WTC11 (cell line): ENCODE measurements around the gene LIMS2. TPM values are rescaled to one million over a fixed set of nuclear protein-coding genes. Genes with fewer than 3 reads are reported as not detected.

Experiments used
- ATAC-seq: fragments of 200-7000 bp; cut with Tn5 transposase; 2 replicates; pipeline ENCODE4 v1.10.0; 2021; ENCODE audit warnings: mild to moderate bottlenecking, moderate library complexity
- CTCF ChIA-PET: fragments of 300-600 bp; sonication (Branson Sonifier 250); formaldehyde crosslinking; loops from one replicate; lab custom pipeline; 2021; ENCODE audit warnings: antibody characterized with exemption; lab: Charles Lee
- POLR2A ChIA-PET: fragments of 350-600 bp; sonication (Branson Sonifier 250); formaldehyde crosslinking; loops from one replicate; lab custom pipeline; 2021; ENCODE audit warnings: antibody characterized with exemption; lab: Charles Lee
- DNase-seq: peaks from one replicate; pipeline ENCODE4 v3.0.0; 2021; ENCODE audit warnings: low spot score
- H3K27ac Mint-ChIP-seq: 2 replicates; pipeline ENCODE4 v1.8.0; 2021; ENCODE audit warnings: mixed read lengths
- H3K27me3 Mint-ChIP-seq: 2 replicates; pipeline ENCODE4 v1.8.0; 2021; ENCODE audit warnings: low read depth, mild to moderate bottlenecking, moderate library complexity, mixed read lengths
- H3K36me3 Mint-ChIP-seq: 2 replicates; pipeline ENCODE4 v1.8.0; 2021; ENCODE audit warnings: mixed read lengths
- H3K4me1 Mint-ChIP-seq: 2 replicates; pipeline ENCODE4 v1.8.0; 2022; ENCODE audit warnings: mixed read lengths
- H3K4me3 Mint-ChIP-seq: 2 replicates; pipeline ENCODE4 v1.8.0; 2021; ENCODE audit warnings: mild to moderate bottlenecking, moderate library complexity, mixed read lengths
- H3K9me3 Mint-ChIP-seq: 2 replicates; pipeline ENCODE4 v1.8.0; 2021; ENCODE audit warnings: mixed read lengths
- ATF1 ChIP-seq: sonication (generic); formaldehyde crosslinking; IDR thresholded peaks from 2 replicates; pipeline ENCODE4 v1.8.1; 2023; ENCODE audit warnings: mild to moderate bottlenecking, moderate library complexity, missing genetic modification reagents
- CREM ChIP-seq: sonication (generic); formaldehyde crosslinking; IDR thresholded peaks from 2 replicates; pipeline ENCODE4 v1.8.1; 2022; ENCODE audit warnings: mild to moderate bottlenecking, missing genetic modification reagents, moderate library complexity
- E2F5 ChIP-seq: sonication (generic); formaldehyde crosslinking; IDR thresholded peaks from 2 replicates; pipeline ENCODE4 v1.8.1; 2022; ENCODE audit warnings: mild to moderate bottlenecking, moderate library complexity, missing genetic modification reagents
- EMX1 ChIP-seq: fragments of 250-450 bp; sonication (Bioruptor Pico); IDR thresholded peaks from 2 replicates; pipeline ENCODE4 v1.8.0; 2021; ENCODE audit warnings: mild to moderate bottlenecking
- ESRRA ChIP-seq: sonication (generic); formaldehyde crosslinking; IDR thresholded peaks from 2 replicates; pipeline ENCODE4 v1.8.1; 2022; ENCODE audit warnings: mild to moderate bottlenecking, missing genetic modification reagents, borderline replicate concordance
- ETV6 ChIP-seq: sonication (generic); formaldehyde crosslinking; IDR thresholded peaks from 2 replicates; pipeline ENCODE4 v1.8.1; 2022; ENCODE audit warnings: mild to moderate bottlenecking, missing genetic modification reagents
- FOXK1 ChIP-seq: sonication (generic); formaldehyde crosslinking; IDR thresholded peaks from 2 replicates; pipeline ENCODE4 v1.8.0; 2022; ENCODE audit warnings: mild to moderate bottlenecking, moderate library complexity, missing genetic modification reagents
- FOXP1 ChIP-seq: sonication (generic); formaldehyde crosslinking; IDR thresholded peaks from 2 replicates; pipeline ENCODE4 v1.8.0; 2022; ENCODE audit warnings: missing genetic modification reagents, mild to moderate bottlenecking, moderate library complexity, borderline replicate concordance
- HMGA2 ChIP-seq: fragments of 250-450 bp; sonication (Bioruptor Pico); IDR thresholded peaks from 2 replicates; pipeline ENCODE4 v1.4.0; 2021; ENCODE audit warnings: mild to moderate bottlenecking, moderate library complexity
- IRF2 ChIP-seq: sonication (generic); formaldehyde crosslinking; IDR thresholded peaks from 2 replicates; pipeline ENCODE4 v1.8.0; 2022; ENCODE audit warnings: low read depth, missing genetic modification reagents, borderline replicate concordance
- MYBL2 ChIP-seq: sonication (generic); formaldehyde crosslinking; IDR thresholded peaks from 2 replicates; pipeline ENCODE4 v1.8.1; 2023; ENCODE audit warnings: mild to moderate bottlenecking, moderate library complexity, missing genetic modification reagents
- NR1H2 ChIP-seq: sonication (generic); formaldehyde crosslinking; IDR thresholded peaks from 2 replicates; pipeline ENCODE4 v1.9.0; 2021; ENCODE audit warnings: mild to moderate bottlenecking, moderate library complexity, missing genetic modification reagents
- PRDM15 ChIP-seq: sonication (generic); formaldehyde crosslinking; IDR thresholded peaks from 2 replicates; pipeline ENCODE4 v1.8.0; 2022; ENCODE audit warnings: missing genetic modification reagents
- ZNF121 ChIP-seq: sonication (generic); formaldehyde crosslinking; IDR thresholded peaks from 2 replicates; pipeline ENCODE4 v1.8.0; 2023; ENCODE audit warnings: missing genetic modification reagents
- ZNF396 ChIP-seq: fragments of 250-450 bp; sonication (Bioruptor Pico); IDR thresholded peaks from 2 replicates; pipeline ENCODE4 v1.8.0; 2021; ENCODE audit warnings: mild to moderate bottlenecking, moderate library complexity, borderline replicate concordance
- total RNA-seq: library from RNA; stranded (reverse); gene quantifications from 3 replicates; pipeline ENCODE4 v1.2.3, GENCODE V29; 2021
- TF ChIP-seq, protein P1 (sequence below): sonication (generic); formaldehyde crosslinking; IDR thresholded peaks from 2 replicates; pipeline ENCODE4 v1.8.0; 2022; ENCODE audit warnings: mild to moderate bottlenecking, missing genetic modification reagents
- TF ChIP-seq, protein P2 (sequence below): sonication (generic); formaldehyde crosslinking; IDR thresholded peaks from 2 replicates; pipeline ENCODE4 v1.8.0; 2023; ENCODE audit warnings: missing genetic modification reagents, mild to moderate bottlenecking, borderline replicate concordance
- TF ChIP-seq, protein P3 (sequence below): fragments of 250-450 bp; sonication (Bioruptor Pico); IDR thresholded peaks from 2 replicates; pipeline ENCODE4 v2.1.2; 2022; ENCODE audit warnings: mild to moderate bottlenecking, moderate library complexity
- TF ChIP-seq, protein P4 (sequence below): fragments of 250-450 bp; sonication (Bioruptor Pico); IDR thresholded peaks from 2 replicates; pipeline ENCODE4 v1.8.0; 2021; ENCODE audit warnings: mild to moderate bottlenecking
- TF ChIP-seq, protein P5 (sequence below): sonication (generic); formaldehyde crosslinking; conservative IDR thresholded peaks from 2 replicates; pipeline ENCODE4 v1.8.1; 2022; ENCODE audit warnings: mild to moderate bottlenecking, missing genetic modification reagents

The LIMS2 gene
- total RNA-seq, 1 experiment from 2014 or later, result 2.4 TPM

DNA sequence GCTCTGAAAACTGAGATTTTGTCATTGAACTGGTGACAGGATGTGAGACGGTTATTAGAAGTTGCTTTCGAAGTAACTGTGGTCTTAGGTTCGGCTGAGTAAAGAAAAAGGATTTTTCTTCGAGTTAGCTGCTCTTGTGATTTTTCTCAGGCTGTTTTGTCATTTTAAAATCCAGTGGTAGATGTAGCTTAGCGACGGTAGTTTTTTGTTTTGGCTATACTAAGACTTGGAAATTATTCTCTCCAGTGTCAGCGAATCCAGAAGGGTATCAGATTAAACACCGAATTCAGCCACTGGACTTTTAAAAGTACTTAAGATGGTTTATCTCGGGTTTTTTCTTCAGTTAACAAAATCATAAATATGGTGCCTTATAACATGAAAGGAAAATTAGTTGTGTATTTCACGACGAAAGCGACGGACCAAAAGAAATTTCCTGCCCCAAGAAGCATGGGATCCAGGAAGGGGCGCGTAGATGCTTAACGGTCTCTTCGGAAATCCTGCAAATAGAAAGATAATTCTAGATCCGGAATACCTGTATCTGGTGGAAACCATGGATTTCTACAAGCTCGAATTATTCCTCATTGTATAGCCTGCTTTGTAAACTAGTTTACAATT is 27.2 kb upstream of the LIMS2 start:
- H3K4me3 Mint-ChIP-seq, result peak overlapping the region; percentile 79
- no peaks in the 10 kb centered on the region for H3K9me3 Mint-ChIP-seq
- ChIA-PET CTCF (interaction anchor here (0.9 to 4.7 kb wide), 4 partner anchors 27 to 494 kb away, joined by 3 to 35 read pairs (median 4); partner anchors contain the start of gene LIMS2), POLR2A (interaction anchor here (0.6 to 1.3 kb wide), 2 partner anchors 176 to 481 kb away, joined by 3 to 5 read pairs; partner anchors contain the start of gene IWS1)
- peaks cover 23% of the 10 kb centered on the region for H3K36me3 Mint-ChIP-seq
- no peak for TF ChIP-seq EMX1 (CRISPR knock-in tag)
- TF ChIP-seq HMGA2 (CRISPR knock-in tag), result no peak
- no peak for TF ChIP-seq ATF1 (CRISPR knock-in tag)
- TF ChIP-seq ZNF121, result no peak
- TF ChIP-seq IRF2, result no peak
- TF ChIP-seq CREM (CRISPR knock-in tag), result no peak
- TF ChIP-seq ZNF396 (CRISPR knock-in tag), result no peak
- no peak for TF ChIP-seq PRDM15 (CRISPR knock-in tag)
- TF ChIP-seq E2F5 (CRISPR knock-in tag), result no peak
- TF ChIP-seq, protein P1, sequence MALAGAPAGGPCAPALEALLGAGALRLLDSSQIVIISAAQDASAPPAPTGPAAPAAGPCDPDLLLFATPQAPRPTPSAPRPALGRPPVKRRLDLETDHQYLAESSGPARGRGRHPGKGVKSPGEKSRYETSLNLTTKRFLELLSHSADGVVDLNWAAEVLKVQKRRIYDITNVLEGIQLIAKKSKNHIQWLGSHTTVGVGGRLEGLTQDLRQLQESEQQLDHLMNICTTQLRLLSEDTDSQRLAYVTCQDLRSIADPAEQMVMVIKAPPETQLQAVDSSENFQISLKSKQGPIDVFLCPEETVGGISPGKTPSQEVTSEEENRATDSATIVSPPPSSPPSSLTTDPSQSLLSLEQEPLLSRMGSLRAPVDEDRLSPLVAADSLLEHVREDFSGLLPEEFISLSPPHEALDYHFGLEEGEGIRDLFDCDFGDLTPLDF (CRISPR knock-in tag), result no peak
- TF ChIP-seq FOXK1 (CRISPR knock-in tag), result no peak
- no peak for TF ChIP-seq NR1H2 (CRISPR knock-in tag)
- TF ChIP-seq, protein P2, sequence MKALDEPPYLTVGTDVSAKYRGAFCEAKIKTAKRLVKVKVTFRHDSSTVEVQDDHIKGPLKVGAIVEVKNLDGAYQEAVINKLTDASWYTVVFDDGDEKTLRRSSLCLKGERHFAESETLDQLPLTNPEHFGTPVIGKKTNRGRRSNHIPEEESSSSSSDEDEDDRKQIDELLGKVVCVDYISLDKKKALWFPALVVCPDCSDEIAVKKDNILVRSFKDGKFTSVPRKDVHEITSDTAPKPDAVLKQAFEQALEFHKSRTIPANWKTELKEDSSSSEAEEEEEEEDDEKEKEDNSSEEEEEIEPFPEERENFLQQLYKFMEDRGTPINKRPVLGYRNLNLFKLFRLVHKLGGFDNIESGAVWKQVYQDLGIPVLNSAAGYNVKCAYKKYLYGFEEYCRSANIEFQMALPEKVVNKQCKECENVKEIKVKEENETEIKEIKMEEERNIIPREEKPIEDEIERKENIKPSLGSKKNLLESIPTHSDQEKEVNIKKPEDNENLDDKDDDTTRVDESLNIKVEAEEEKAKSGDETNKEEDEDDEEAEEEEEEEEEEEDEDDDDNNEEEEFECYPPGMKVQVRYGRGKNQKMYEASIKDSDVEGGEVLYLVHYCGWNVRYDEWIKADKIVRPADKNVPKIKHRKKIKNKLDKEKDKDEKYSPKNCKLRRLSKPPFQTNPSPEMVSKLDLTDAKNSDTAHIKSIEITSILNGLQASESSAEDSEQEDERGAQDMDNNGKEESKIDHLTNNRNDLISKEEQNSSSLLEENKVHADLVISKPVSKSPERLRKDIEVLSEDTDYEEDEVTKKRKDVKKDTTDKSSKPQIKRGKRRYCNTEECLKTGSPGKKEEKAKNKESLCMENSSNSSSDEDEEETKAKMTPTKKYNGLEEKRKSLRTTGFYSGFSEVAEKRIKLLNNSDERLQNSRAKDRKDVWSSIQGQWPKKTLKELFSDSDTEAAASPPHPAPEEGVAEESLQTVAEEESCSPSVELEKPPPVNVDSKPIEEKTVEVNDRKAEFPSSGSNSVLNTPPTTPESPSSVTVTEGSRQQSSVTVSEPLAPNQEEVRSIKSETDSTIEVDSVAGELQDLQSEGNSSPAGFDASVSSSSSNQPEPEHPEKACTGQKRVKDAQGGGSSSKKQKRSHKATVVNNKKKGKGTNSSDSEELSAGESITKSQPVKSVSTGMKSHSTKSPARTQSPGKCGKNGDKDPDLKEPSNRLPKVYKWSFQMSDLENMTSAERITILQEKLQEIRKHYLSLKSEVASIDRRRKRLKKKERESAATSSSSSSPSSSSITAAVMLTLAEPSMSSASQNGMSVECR, result no peak
- peaks cover 24% of the 10 kb centered on the region for H3K27me3 Mint-ChIP-seq
- ATAC-seq (no peak), DNase-seq (no peak)
- peak overlapping the region; percentile 79 for H3K27ac Mint-ChIP-seq
- H3K4me1 Mint-ChIP-seq, result peaks cover 28% of the 10 kb centered on the region

DNA sequence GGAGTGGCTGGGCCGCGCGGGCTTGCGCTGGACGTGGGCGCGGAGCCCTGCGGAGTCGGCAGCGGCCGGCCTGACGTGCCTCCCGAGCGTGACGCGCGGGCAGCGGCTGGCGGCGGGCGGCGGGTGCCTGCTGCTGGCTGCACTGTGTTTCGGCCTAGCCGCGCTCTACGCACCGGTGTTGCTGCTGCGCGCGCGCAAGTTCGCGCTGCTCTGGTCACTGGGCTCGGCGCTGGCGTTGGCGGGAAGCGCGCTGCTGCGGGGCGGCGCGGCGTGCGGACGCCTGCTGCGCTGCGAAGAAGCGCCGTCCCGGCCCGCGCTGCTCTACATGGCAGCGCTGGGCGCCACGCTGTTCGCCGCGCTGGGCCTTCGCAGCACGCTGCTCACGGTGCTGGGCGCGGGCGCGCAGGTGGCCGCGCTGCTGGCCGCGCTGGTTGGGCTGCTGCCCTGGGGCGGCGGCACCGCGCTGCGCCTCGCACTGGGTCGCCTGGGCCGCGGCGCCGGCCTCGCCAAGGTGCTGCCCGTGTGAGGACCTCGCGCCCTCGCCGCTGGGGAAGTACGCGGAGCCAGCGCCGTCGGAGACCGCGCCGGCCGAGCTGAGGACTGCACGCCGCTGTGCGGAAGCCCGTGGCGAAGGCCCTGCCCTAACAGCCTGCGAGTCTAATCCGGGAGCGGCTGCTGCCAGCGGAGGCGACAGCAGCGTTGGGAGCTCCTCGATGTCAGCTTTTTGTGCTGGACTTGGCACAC is 26.5 kb upstream of the LIMS2 start:
- CTCF ChIA-PET, result interaction anchor here (0.9 to 4.7 kb wide), 4 partner anchors 26 to 493 kb away, joined by 3 to 35 read pairs (median 4); partner anchors contain the start of gene LIMS2
- TF ChIP-seq MYBL2 (CRISPR knock-in tag) (no peak), FOXP1 (peak; percentile 97), ETV6 (CRISPR knock-in tag) (0 out of 2 replicates have a peak, but pooled peaks have one; percentile 5), ESRRA (CRISPR knock-in tag) (no peak; the same call in none of the 2 replicates)
- TF ChIP-seq, protein P3, sequence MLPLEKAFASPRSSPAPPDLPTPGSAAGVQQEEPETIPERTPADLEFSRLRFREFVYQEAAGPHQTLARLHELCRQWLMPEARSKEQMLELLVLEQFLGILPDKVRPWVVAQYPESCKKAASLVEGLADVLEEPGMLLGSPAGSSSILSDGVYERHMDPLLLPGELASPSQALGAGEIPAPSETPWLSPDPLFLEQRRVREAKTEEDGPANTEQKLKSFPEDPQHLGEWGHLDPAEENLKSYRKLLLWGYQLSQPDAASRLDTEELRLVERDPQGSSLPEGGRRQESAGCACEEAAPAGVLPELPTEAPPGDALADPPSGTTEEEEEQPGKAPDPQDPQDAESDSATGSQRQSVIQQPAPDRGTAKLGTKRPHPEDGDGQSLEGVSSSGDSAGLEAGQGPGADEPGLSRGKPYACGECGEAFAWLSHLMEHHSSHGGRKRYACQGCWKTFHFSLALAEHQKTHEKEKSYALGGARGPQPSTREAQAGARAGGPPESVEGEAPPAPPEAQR (CRISPR knock-in tag), result no peak
- TF ChIP-seq, protein P4, sequence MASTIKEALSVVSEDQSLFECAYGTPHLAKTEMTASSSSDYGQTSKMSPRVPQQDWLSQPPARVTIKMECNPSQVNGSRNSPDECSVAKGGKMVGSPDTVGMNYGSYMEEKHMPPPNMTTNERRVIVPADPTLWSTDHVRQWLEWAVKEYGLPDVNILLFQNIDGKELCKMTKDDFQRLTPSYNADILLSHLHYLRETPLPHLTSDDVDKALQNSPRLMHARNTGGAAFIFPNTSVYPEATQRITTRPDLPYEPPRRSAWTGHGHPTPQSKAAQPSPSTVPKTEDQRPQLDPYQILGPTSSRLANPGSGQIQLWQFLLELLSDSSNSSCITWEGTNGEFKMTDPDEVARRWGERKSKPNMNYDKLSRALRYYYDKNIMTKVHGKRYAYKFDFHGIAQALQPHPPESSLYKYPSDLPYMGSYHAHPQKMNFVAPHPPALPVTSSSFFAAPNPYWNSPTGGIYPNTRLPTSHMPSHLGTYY, result 0 out of 2 replicates have a peak, but pooled peaks have one; percentile 58
- TF ChIP-seq, protein P5, sequence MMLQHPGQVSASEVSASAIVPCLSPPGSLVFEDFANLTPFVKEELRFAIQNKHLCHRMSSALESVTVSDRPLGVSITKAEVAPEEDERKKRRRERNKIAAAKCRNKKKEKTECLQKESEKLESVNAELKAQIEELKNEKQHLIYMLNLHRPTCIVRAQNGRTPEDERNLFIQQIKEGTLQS, result peak; percentile 24; the same call in 1 of the 2 replicates

More for the DNA sequence above, 26.5 kb upstream of the LIMS2 start:
- peak; percentile 73 for DNase-seq
- H3K36me3 Mint-ChIP-seq, result peaks cover 20% of the 10 kb centered on the region
- H3K27me3 Mint-ChIP-seq, result peaks cover 31% of the 10 kb centered on the region
- POLR2A ChIA-PET, result interaction anchor here (0.5 to 2.0 kb wide), 4 partner anchors 26 to 481 kb away, joined by 3 to 6 read pairs (median 5); partner anchors contain the start of genes IWS1 and LIMS2
- ATAC-seq, result peak; percentile 58
- H3K4me3 Mint-ChIP-seq, result peak overlapping the region; percentile 79
- peaks cover 28% of the 10 kb centered on the region for H3K4me1 Mint-ChIP-seq
- H3K9me3 Mint-ChIP-seq, result no peaks in the 10 kb centered on the region
- peak overlapping the region; percentile 79 for H3K27ac Mint-ChIP-seq
